Activated naive CD4-positive, alpha-beta T cell treated with anti-CD3 and anti-CD28 coated beads, Interleukin-2, amount 50 U/mL, for 24 hours (primary cell): Measurements from ENCODE around the gene FZD1.
"Not testable (repeated sequence)": the region's sequence is repeated elsewhere in the genome, so short reads cannot be mapped to it uniquely, and the experiment has no call there.

Source experiments
- H3K27ac Mint-ChIP-seq: one replicate; pipeline ENCODE4 v1.8.0; 2021; ENCODE audit warnings: mild to moderate bottlenecking, mixed read lengths
- H3K27me3 Mint-ChIP-seq: one replicate; pipeline ENCODE4 v1.8.0; 2021; ENCODE audit warnings: mixed read lengths
- H3K36me3 Mint-ChIP-seq: one replicate; pipeline ENCODE4 v1.8.0; 2021; ENCODE audit warnings: mixed read lengths
- H3K4me1 Mint-ChIP-seq: one replicate; pipeline ENCODE4 v1.8.0; 2021; ENCODE audit warnings: mixed read lengths
- H3K4me3 Mint-ChIP-seq: one replicate; pipeline ENCODE4 v1.8.0; 2021; ENCODE audit warnings: mild to moderate bottlenecking, mixed read lengths
- H3K9me3 Mint-ChIP-seq: one replicate; pipeline ENCODE4 v1.8.0; 2021; ENCODE audit warnings: mixed read lengths

The FZD1 gene

DNA sequence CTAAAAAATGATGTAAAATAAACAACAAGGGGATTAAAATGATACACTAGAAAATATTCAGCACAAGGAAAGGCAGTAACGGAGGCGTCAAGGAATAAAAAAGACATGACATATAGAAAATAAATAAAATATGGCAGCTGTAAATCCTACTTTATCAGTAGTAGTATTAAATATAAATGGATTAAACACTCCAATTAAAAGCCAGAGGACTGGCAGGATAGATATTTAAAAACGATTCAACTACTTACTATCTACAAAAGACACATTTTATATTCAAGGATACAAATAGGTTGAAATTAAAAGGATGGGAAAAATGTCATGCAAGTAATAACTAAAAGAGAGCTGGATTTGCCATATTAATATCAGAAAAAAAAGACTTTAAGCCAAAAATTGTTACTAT is 43.2 kb downstream of the FZD1 start:
- H3K4me1 Mint-ChIP-seq = no peaks in the 10 kb centered on the region
- H3K4me3 Mint-ChIP-seq = no peak overlapping the region
- peaks cover 4% of the 10 kb centered on the region for H3K27me3 Mint-ChIP-seq
- no peak overlapping the region for H3K27ac Mint-ChIP-seq
- H3K9me3 Mint-ChIP-seq = no peaks in the 10 kb centered on the region
- no peaks in the 10 kb centered on the region for H3K36me3 Mint-ChIP-seq

DNA sequence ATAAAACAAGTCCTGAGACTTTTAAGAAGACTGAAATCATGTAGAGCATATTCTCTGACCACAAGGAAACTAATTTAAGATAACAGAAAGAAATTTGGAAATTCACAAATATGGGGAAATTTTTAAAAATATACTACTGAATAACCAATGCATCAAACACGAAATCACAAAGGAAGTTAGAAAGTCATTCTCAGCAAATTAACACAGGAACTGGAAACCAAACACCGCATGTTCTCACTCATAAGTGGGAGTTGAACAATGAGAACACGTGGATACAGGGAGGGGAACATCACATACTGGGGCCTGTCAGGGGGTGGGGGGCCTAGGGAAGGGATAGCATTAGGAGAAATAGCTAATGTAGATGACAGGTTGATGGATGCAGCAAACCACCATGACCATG is 44.0 kb downstream of the FZD1 start:
- H3K27me3 Mint-ChIP-seq, H3K9me3 Mint-ChIP-seq, H3K36me3 Mint-ChIP-seq, H3K27ac Mint-ChIP-seq, H3K4me1 Mint-ChIP-seq, H3K4me3 Mint-ChIP-seq: not testable (repeated sequence)

DNA sequence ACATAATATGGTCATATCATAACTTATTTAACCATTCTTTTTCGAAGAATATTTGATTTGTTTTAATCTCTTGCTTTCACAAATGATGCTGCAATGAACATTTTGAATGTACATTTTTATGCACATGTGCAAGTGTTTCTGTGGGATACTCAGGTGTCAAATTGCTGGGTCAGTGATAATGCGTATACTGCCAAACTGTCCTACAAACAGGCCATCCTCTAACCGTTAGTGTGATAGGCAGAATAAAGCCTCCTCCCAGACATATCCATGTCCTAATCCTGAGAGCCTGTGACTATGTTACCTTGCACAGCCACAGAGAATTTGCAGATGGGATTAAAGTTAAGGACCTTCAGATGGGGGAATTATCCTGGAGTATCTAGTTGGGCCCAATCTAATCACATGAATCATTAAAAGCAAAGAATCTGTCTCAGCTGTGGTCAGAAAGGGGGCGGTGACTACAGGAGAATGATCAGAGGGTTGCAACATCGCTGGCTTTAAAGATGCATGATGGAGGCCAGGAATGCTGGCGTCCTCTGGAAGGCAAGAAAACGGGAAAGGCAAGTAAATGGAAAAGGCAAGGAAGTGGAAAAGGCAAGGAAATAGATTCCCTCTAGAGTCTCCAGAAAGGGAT is 46.7 kb downstream of the FZD1 start:
- no peaks in the 10 kb centered on the region for H3K4me1 Mint-ChIP-seq
- H3K27me3 Mint-ChIP-seq = peaks cover 6% of the 10 kb centered on the region
- no peaks in the 10 kb centered on the region for H3K36me3 Mint-ChIP-seq
- no peak overlapping the region for H3K4me3 Mint-ChIP-seq
- H3K9me3 Mint-ChIP-seq = no peaks in the 10 kb centered on the region
- H3K27ac Mint-ChIP-seq = no peak overlapping the region

DNA sequence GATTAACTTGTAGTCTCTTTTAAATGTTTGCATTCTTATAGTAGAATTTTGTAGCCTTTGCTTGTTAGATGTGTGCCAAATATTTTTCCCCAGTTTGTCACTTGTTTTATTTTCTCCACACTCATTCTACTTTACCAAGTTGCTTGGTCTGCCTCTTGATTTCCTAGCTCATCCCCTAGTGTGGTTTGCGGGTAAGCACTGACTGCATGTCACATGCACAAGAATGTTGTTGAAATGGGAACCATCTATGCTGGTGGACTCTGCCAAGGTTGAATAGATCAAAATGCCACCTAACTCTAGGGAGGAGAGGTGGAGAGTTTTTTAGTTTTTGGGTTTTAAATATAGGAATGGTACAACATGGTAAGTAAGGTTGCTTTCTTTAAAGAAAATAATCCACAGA is 47.6 kb downstream of the FZD1 start:
- Mint-ChIP-seq H3K4me3 (no peak overlapping the region), H3K27me3 (peaks cover 6% of the 10 kb centered on the region), H3K36me3 (no peaks in the 10 kb centered on the region), H3K27ac (no peak overlapping the region), H3K4me1 (no peaks in the 10 kb centered on the region), H3K9me3 (no peaks in the 10 kb centered on the region)

DNA sequence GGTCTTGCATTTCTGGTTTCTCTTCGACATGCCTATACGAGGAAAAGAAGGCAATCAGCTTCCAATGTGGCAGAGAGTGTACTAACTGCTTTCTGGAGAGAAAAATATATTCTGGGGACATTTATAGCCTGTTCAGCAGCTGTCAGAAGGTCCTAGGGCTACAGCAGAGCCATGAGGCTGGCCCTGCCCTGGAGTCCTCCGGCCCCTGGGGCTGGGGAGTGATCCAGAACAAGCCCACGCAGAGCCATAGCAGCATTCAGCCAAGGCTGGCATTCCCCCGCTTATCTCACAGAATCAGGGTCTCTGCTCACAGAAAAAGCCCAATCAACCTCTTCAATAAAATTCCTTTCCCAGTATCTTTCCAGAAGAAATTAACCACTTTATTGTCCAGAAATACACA is 48.9 kb downstream of the FZD1 start:
- H3K27ac Mint-ChIP-seq = no peak overlapping the region
- peaks cover 4% of the 10 kb centered on the region for H3K27me3 Mint-ChIP-seq
- H3K4me3 Mint-ChIP-seq = no peak overlapping the region
- no peaks in the 10 kb centered on the region for H3K4me1 Mint-ChIP-seq
- no peaks in the 10 kb centered on the region for H3K9me3 Mint-ChIP-seq
- H3K36me3 Mint-ChIP-seq = no peaks in the 10 kb centered on the region

DNA sequence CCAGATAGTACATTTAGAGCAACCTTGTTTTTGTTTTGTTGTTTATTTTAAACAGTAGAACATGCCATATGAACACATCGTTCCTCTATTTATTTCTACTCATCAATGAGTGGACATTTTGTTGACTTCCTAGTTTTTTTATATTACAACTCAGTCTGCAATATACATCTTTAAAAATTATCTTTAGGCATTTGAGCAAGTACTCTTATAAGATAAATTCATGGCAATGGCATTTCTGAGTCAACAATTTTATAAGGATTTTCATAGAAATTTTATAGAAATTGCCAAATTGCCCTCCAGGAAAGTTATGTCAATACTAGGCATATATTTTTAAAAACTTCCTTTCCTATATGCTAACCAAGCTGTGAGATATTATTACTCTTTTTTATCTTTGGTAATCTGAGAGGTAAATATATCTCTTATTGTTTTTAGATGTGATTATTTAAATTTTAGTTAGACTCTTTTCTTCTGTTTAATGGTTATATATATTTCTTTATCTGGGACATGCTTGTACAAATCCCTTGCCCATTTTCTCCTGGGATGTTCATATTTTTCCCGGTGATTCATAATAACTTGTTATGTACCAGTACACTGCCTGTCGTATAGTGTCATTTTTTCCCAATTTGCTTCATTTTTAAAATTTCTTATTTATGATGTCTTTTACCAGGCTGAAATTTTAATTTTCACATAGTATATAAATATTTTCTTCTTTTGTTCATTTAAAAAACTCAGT is 50.5 kb downstream of the FZD1 start:
- Mint-ChIP-seq H3K4me3 (no peak overlapping the region), H3K27me3 (peaks cover 4% of the 10 kb centered on the region), H3K36me3 (no peaks in the 10 kb centered on the region), H3K9me3 (no peaks in the 10 kb centered on the region), H3K27ac (no peak overlapping the region), H3K4me1 (no peaks in the 10 kb centered on the region)

DNA sequence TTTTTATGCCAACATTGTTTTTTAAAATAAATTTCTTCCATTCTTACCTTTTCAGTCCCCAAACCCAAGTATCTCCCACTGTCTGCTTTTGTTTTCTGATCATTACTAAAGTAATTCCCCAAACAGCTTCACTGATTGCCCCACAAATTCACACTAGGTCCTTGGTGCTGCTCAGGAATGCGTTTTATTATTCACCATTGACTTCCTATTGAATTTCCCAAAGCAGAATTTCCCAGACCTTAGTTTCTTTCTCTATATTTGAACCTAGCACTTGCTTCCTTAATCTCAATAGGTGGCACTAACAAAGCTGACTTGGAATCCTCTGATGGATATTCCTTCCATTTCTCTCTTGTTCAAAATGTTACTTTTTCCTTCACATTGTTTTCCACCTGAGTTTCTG is 52.2 kb downstream of the FZD1 start:
- no peaks in the 10 kb centered on the region for H3K36me3 Mint-ChIP-seq
- no peaks in the 10 kb centered on the region for H3K9me3 Mint-ChIP-seq
- no peak overlapping the region for H3K4me3 Mint-ChIP-seq
- H3K27me3 Mint-ChIP-seq = peaks cover 2% of the 10 kb centered on the region
- no peaks in the 10 kb centered on the region for H3K4me1 Mint-ChIP-seq
- H3K27ac Mint-ChIP-seq = no peak overlapping the region

DNA sequence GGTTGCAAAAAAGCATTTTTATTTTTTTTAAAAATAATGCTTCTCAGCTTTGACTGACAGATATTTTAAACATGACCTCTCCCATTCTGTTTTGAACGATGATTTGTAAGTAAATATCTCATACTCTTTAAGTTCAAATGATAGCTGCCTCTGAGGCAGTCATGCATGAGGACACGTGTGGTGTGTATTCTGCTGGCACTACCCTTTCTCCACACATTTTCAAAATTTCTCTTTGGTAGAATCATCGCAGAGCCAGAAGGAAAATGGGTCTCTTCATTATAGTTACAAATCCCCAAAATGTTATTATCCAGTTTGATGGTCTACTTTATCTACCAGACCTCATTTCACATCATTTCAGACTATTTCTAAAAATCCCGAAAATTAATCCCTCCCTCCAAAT is 55.1 kb downstream of the FZD1 start:
- Mint-ChIP-seq H3K27ac (no peak overlapping the region), H3K4me1 (no peaks in the 10 kb centered on the region), H3K27me3 (peaks cover 2% of the 10 kb centered on the region), H3K9me3 (no peaks in the 10 kb centered on the region), H3K36me3 (no peaks in the 10 kb centered on the region), H3K4me3 (no peak overlapping the region)

DNA sequence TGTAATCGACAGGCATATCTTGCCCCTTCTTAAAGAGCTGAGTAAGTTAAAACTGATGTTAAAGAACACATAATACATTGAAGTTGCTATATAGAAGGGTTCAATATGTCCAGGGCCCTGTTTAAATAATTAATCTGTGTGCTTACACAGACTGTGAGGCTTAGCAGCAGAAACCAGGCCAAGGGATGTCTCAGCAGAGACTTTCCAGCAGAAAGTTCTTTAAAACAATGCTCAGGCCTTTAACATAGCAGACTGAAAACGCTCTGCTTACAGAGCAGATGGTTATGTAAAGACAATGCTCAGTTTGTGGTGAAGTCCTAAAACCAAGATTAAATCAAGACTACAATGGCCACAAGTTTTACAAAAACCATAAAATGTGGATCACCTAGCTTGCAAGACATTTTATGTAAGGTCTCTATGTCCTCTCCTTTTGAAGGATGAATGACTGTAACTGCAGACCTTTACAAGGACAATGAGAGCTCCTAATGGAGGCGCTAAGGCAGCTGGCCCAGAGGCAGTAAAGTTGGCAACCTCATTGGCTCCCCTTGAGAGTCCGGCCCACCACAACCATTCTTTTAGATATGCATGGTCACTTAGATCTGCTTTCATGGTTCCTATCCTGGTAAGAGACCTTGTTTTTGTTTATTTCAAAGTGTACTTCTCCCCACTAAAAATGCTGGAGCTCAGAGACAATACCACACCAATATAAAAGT is 56.3 kb downstream of the FZD1 start:
- H3K9me3 Mint-ChIP-seq = no peaks in the 10 kb centered on the region
- no peak overlapping the region for H3K4me3 Mint-ChIP-seq
- H3K36me3 Mint-ChIP-seq = no peaks in the 10 kb centered on the region
- H3K27me3 Mint-ChIP-seq = no peaks in the 10 kb centered on the region
- H3K4me1 Mint-ChIP-seq = no peaks in the 10 kb centered on the region
- H3K27ac Mint-ChIP-seq = no peak overlapping the region
